Esophagus muscularis mucosa (tissue), 3 donors: ENCODE results near the gene GGT5.

Source experiments
- CTCF ChIP-seq, 3 experiments: fragments of 200-600 bp in 2 of 3; fragments of 450-650 bp in 1 of 3; sonication (generic) in 2 of 3; IDR thresholded peaks; one replicate each; pipeline ENCODE4 v1.5.1; 2017 to 2019; ENCODE audit warnings: antibody characterized with exemption in 3 of 3, mild to moderate bottlenecking in 2 of 3, moderate library complexity in 1 of 3
- POLR2A ChIP-seq: fragments of 450-650 bp; IDR thresholded peaks from one replicate; pipeline ENCODE4 v1.6.1; 2017; ENCODE audit warnings: antibody characterized with exemption, moderate library complexity, mild to moderate bottlenecking, low read depth

- TF ChIP-seq CTCF (IDR thresholded peaks at IDR 0.05) (no peak), POLR2A (no peak)
Measured at GRCh38 chr22:24186892-24187670, 57.8 kb downstream of the GGT5 start.
